Lower leg skin (tissue), 3 donors: ENCODE data around the gene KCNC2.

ENCODE experiments used
- POLR2A ChIP-seq, 2 donors: fragments of 450-650 bp; IDR thresholded peaks; one replicate each; pipeline ENCODE4 v1.6.1; 2016 to 2017; ENCODE audit warnings: antibody characterized with exemption in 2 of 2, mild to moderate bottlenecking in 1 of 2, moderate library complexity in 1 of 2
- TF ChIP-seq, protein P1 (sequence below), 3 donors: fragments of 450-650 bp; IDR thresholded peaks; one replicate each; pipeline ENCODE4 v1.5.1; 2016; ENCODE audit warnings: antibody characterized with exemption in 3 of 3, mild to moderate bottlenecking in 3 of 3, moderate library complexity in 2 of 3

DNA sequence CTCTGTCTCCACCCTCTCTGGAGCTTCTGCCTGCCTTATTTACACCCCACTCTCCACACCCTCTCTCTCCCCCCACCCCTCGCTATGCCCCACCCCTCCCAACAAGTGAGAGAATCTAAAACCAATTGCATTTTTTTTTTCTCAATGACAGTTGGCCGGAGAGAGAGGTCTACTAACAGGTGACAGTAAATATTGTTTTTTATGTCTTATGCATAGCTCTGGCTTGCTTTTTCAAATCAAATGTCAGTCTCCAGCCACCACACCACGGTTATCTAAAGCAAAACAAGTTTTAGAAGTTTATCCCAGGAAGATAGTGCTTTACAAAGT lies at the start of gene KCNC2:
- TF ChIP-seq, protein P1, sequence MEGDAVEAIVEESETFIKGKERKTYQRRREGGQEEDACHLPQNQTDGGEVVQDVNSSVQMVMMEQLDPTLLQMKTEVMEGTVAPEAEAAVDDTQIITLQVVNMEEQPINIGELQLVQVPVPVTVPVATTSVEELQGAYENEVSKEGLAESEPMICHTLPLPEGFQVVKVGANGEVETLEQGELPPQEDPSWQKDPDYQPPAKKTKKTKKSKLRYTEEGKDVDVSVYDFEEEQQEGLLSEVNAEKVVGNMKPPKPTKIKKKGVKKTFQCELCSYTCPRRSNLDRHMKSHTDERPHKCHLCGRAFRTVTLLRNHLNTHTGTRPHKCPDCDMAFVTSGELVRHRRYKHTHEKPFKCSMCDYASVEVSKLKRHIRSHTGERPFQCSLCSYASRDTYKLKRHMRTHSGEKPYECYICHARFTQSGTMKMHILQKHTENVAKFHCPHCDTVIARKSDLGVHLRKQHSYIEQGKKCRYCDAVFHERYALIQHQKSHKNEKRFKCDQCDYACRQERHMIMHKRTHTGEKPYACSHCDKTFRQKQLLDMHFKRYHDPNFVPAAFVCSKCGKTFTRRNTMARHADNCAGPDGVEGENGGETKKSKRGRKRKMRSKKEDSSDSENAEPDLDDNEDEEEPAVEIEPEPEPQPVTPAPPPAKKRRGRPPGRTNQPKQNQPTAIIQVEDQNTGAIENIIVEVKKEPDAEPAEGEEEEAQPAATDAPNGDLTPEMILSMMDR (IDR thresholded peaks at IDR 0.05), result no peak
- no peak for TF ChIP-seq POLR2A (IDR thresholded peaks at IDR 0.05)
